Thyroid gland (tissue), 4 donors: Measurements from ENCODE around the gene ALDH1L1.

Experiments used
- CTCF ChIP-seq, 6 experiments: fragments of 200-600 bp in 3 of 6; fragments of 450-650 bp in 3 of 6; sonication (generic) in 3 of 6; IDR thresholded peaks; one replicate each; pipeline ENCODE4 v1.5.1; 2016 to 2019; ENCODE audit warnings: antibody characterized with exemption in 6 of 6, mild to moderate bottlenecking in 2 of 6, inconsistent platforms in 1 of 6, moderate library complexity in 1 of 6
- POLR2A ChIP-seq, 2 donors: fragments of 450-650 bp; IDR thresholded peaks; one replicate each; pipeline ENCODE4 v1.6.1; 2017; ENCODE audit warnings: antibody characterized with exemption in 2 of 2, mild to moderate bottlenecking in 2 of 2, moderate library complexity in 1 of 2

GRCh38 chr3:126058666-126059065 is 121.7 kb downstream of the ALDH1L1 start:
- TF ChIP-seq CTCF (IDR thresholded peaks at IDR 0.05), result no peak
- TF ChIP-seq POLR2A (IDR thresholded peaks at IDR 0.05), result no peak
